Upper lobe of right lung (tissue), 1 donor: Measurements from ENCODE around the gene CPZ. TPM values are rescaled to one million over a fixed set of nuclear protein-coding genes. Genes with fewer than 3 reads are reported as not detected.
"Not testable (repeated sequence)": the region's sequence is repeated elsewhere in the genome, so short reads cannot be mapped to it uniquely, and the experiment has no call there.

Source experiments
- ATAC-seq: fragments of 200-7000 bp; cut with Tn5 transposase; one replicate; pipeline ENCODE4 v1.9.1; 2020; ENCODE audit warnings: mild to moderate bottlenecking, moderate library complexity
- DNase-seq: peaks from one replicate; pipeline ENCODE4 v3.0.0-alpha.2; 2020
- H3K27ac ChIP-seq: fragments of 200-600 bp; one replicate; pipeline ENCODE4 v1.8.0; 2022
- H3K27me3 ChIP-seq: fragments of 200-600 bp; one replicate; pipeline ENCODE4 v1.8.0; 2022; ENCODE audit warnings: mild to moderate bottlenecking
- H3K36me3 ChIP-seq: fragments of 200-600 bp; one replicate; pipeline ENCODE4 v1.8.0; 2022
- H3K4me1 ChIP-seq: fragments of 200-600 bp; one replicate; pipeline ENCODE4 v1.8.0; 2022
- H3K4me3 ChIP-seq: fragments of 200-600 bp; one replicate; pipeline ENCODE4 v1.8.0; 2022; ENCODE audit warnings: mild to moderate bottlenecking
- H3K9me3 ChIP-seq: fragments of 200-600 bp; one replicate; pipeline ENCODE4 v1.8.0; 2022
- CTCF ChIP-seq: fragments of 200-600 bp; IDR thresholded peaks from one replicate; pipeline ENCODE4 v1.8.0; 2022; ENCODE audit warnings: antibody characterized with exemption
- intact Hi-C: fragments of 100-400 bp; cut with DNase I; formaldehyde crosslinking; loops from one replicate; pipeline ENCODE4 v1.11.0; 2022
- total RNA-seq: library from RNA; stranded (reverse); fragmentation: NEBNext Ultra II Directional; extraction: Animal tissue kit (Norgen Biotek cat#: 25700); gene quantifications from one replicate; pipeline ENCODE4 v1.2.1, GENCODE V29; 2021
- donor health status: DM: no; HTN: yes; CAD: no; lungs with severe emphysema.

Gene CPZ
- total RNA-seq, 1 donor from 2014 or later, result 6.7 TPM

GRCh38 chr4:8635897-8636554, 43.5 kb downstream of the CPZ start:
- intact Hi-C loops, H3K4me3 ChIP-seq, H3K36me3 ChIP-seq, H3K27ac ChIP-seq, H3K4me1 ChIP-seq, H3K27me3 ChIP-seq, DNase-seq, H3K9me3 ChIP-seq: not testable (repeated sequence)
- peak; percentile 71 for ATAC-seq

- Histone ChIP-seq H3K27ac (no peak overlapping the region), H3K9me3 (no peaks in the 10 kb centered on the region), H3K27me3 (no peaks in the 10 kb centered on the region), H3K4me1 (no peaks in the 10 kb centered on the region), H3K36me3 (no peaks in the 10 kb centered on the region), H3K4me3 (no peak overlapping the region)
- no peak for ATAC-seq
- peak; percentile 22 for DNase-seq
- no peak for TF ChIP-seq CTCF
- intact Hi-C loops, result no loop called here
Measured at GRCh38 chr4:8637456-8637984, 45.0 kb downstream of the CPZ start.

- ATAC-seq, result no peak
- Histone ChIP-seq H3K36me3 (no peaks in the 10 kb centered on the region), H3K4me3 (no peak overlapping the region), H3K9me3 (no peaks in the 10 kb centered on the region), H3K4me1 (no peaks in the 10 kb centered on the region), H3K27ac (no peak overlapping the region), H3K27me3 (no peaks in the 10 kb centered on the region)
- intact Hi-C loops, result no loop called here
- peak; percentile 40 for DNase-seq
- TF ChIP-seq CTCF, result no peak
Measured at GRCh38 chr4:8639021-8639420, 46.5 kb downstream of the CPZ start.

- no peak for ATAC-seq
- no peak overlapping the region for H3K27ac ChIP-seq
Measured at GRCh38 chr4:8639777-8640720, 47.5 kb downstream of the CPZ start.

GRCh38 chr4:8640816-8641215, 48.3 kb downstream of the CPZ start:
- Histone ChIP-seq H3K9me3 (no peaks in the 10 kb centered on the region), H3K4me1 (no peaks in the 10 kb centered on the region), H3K4me3 (no peak overlapping the region), H3K27me3 (no peaks in the 10 kb centered on the region), H3K36me3 (no peaks in the 10 kb centered on the region), H3K27ac (no peak overlapping the region)
- no peak for ATAC-seq
- no peak for TF ChIP-seq CTCF
- intact Hi-C loops, result no loop called here
- DNase-seq, result peak; percentile 9

More at GRCh38 chr4:8639777-8640720, 47.5 kb downstream of the CPZ start:
- TF ChIP-seq CTCF, result no peak
- Histone ChIP-seq H3K36me3 (no peaks in the 10 kb centered on the region), H3K4me3 (no peak overlapping the region), H3K27me3 (no peaks in the 10 kb centered on the region), H3K9me3 (no peaks in the 10 kb centered on the region), H3K4me1 (no peaks in the 10 kb centered on the region)
- peak; percentile 48 for DNase-seq
- intact Hi-C loops, result no loop called here

- Histone ChIP-seq H3K9me3 (no peaks in the 10 kb centered on the region), H3K27ac (no peak overlapping the region), H3K36me3 (no peaks in the 10 kb centered on the region), H3K27me3 (no peaks in the 10 kb centered on the region), H3K4me3 (no peak overlapping the region), H3K4me1 (no peaks in the 10 kb centered on the region)
- no peak for TF ChIP-seq CTCF
- no peak for ATAC-seq
- peak; percentile 53 for DNase-seq
- intact Hi-C loops, result no loop called here
Measured at GRCh38 chr4:8641256-8641655, 48.7 kb downstream of the CPZ start.
